Activated naive CD4-positive, alpha-beta T cell treated with anti-CD3 and anti-CD28 coated beads, Interleukin-2, amount 50 U/mL, for 24 hours (primary cell): ENCODE results near the gene GDF2.
A peak's percentile ranks its signal among the peaks of the same experiment; 100 is the strongest.

ENCODE experiments used
- H3K27ac Mint-ChIP-seq: one replicate; pipeline ENCODE4 v1.8.0; 2021; ENCODE audit warnings: mild to moderate bottlenecking, mixed read lengths
- H3K27me3 Mint-ChIP-seq: one replicate; pipeline ENCODE4 v1.8.0; 2021; ENCODE audit warnings: mixed read lengths
- H3K36me3 Mint-ChIP-seq: one replicate; pipeline ENCODE4 v1.8.0; 2021; ENCODE audit warnings: mixed read lengths
- H3K4me1 Mint-ChIP-seq: one replicate; pipeline ENCODE4 v1.8.0; 2021; ENCODE audit warnings: mixed read lengths
- H3K4me3 Mint-ChIP-seq: one replicate; pipeline ENCODE4 v1.8.0; 2021; ENCODE audit warnings: mild to moderate bottlenecking, mixed read lengths
- H3K9me3 Mint-ChIP-seq: one replicate; pipeline ENCODE4 v1.8.0; 2021; ENCODE audit warnings: mixed read lengths

The GDF2 gene

GRCh38 chr10:47322300-47323061 lies at the start of gene GDF2:
TSS of gene GDF2 (plus strand) at chr10:47322454. CDS start at chr10:47322669, 215 bp downstream.
- Mint-ChIP-seq H3K4me1 (no peaks in the 10 kb centered on the region), H3K27me3 (peaks cover 4% of the 10 kb centered on the region), H3K9me3 (no peaks in the 10 kb centered on the region), H3K36me3 (no peaks in the 10 kb centered on the region), H3K27ac (no peak within 1 kb of the TSS), H3K4me3 (no peak within 1 kb of the TSS)

DNA sequence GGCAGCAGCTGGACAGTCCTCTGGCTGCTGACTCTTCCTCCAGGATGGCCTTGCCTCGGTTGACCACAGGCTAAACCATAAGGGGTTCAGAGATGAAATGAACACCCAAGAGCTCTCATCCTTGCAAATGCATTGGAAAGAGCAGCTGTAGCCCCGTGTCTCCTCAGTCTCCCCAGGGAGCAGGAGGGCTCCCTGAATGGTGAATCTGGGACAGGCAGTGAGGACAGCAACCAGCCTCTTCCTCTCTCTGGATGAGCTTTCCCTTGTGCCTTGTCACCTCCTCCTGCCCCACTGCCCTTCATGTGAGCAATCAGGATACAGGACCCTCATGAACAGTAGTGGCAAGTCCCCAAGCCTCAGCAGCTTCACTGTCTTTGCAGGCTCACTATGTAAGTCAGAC lies 46.2 kb upstream of the GDF2 start:
- Mint-ChIP-seq H3K4me1 (peaks cover 39% of the 10 kb centered on the region), H3K27ac (no peak overlapping the region), H3K27me3 (no peaks in the 10 kb centered on the region), H3K4me3 (no peak overlapping the region), H3K36me3 (peaks cover 5% of the 10 kb centered on the region), H3K9me3 (no peaks in the 10 kb centered on the region)

- H3K27me3 Mint-ChIP-seq, result no peaks in the 10 kb centered on the region
- peaks cover 5% of the 10 kb centered on the region for H3K36me3 Mint-ChIP-seq
- H3K4me3 Mint-ChIP-seq, result no peak overlapping the region
- no peaks in the 10 kb centered on the region for H3K9me3 Mint-ChIP-seq
- peak overlapping the region; percentile 52 for H3K27ac Mint-ChIP-seq
- peaks cover 38% of the 10 kb centered on the region for H3K4me1 Mint-ChIP-seq
Measured at GRCh38 chr10:47276576-47277351, 45.5 kb upstream of the GDF2 start.

DNA sequence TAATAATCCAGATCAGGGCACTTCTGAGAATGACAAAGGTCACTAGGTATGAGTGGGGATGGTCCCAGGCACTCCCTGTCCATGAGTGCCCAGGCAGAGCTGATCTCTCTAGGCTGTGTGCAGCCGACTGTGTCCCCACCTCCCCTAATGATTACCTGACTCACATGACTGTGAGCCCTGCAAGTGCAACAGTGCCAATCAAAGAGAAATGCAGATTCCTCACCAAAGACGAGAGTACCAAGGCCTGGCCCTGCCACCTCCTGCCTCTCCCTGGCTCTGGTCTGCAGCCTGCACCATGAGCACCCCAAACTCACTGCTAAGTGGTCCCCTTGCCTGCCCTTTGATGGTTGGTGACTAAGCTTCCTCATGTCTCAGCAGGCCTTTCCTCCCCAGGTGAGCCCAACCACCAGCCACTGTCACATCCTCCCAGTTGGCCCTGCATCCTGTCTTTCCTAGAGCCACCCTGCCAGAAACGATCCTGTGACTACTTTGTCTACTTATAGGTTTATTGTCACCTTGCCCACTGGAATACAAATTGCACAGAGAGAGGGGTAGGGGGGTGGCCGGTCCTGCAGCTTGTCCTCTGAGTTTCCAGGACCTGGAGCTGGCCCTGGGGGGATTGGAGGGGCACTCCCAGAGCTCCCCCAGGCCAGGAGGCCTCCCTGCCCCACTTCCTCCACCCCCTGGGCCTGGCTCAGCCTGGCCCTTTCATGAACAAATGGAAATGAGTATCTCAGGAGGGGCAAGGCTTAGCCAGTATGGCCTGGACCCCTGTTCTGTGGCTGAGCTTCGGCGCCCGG lies 44.7 kb upstream of the GDF2 start:
- Mint-ChIP-seq H3K27ac (peak overlapping the region; percentile 52), H3K27me3 (no peaks in the 10 kb centered on the region), H3K4me1 (peaks cover 40% of the 10 kb centered on the region), H3K9me3 (no peaks in the 10 kb centered on the region), H3K4me3 (peak overlapping the region; percentile 21), H3K36me3 (peaks cover 5% of the 10 kb centered on the region)

GRCh38 chr10:47278152-47278473 lies 44.1 kb upstream of the GDF2 start:
- Mint-ChIP-seq H3K4me1 (peaks cover 40% of the 10 kb centered on the region), H3K9me3 (no peaks in the 10 kb centered on the region), H3K27ac (no peak overlapping the region), H3K4me3 (no peak overlapping the region), H3K36me3 (peaks cover 2% of the 10 kb centered on the region), H3K27me3 (no peaks in the 10 kb centered on the region)

GRCh38 chr10:47278720-47279119 lies 43.5 kb upstream of the GDF2 start:
- no peaks in the 10 kb centered on the region for H3K36me3 Mint-ChIP-seq
- no peak overlapping the region for H3K27ac Mint-ChIP-seq
- H3K4me3 Mint-ChIP-seq, result no peak overlapping the region
- peaks cover 42% of the 10 kb centered on the region for H3K4me1 Mint-ChIP-seq
- no peaks in the 10 kb centered on the region for H3K9me3 Mint-ChIP-seq
- H3K27me3 Mint-ChIP-seq, result no peaks in the 10 kb centered on the region

GRCh38 chr10:47279276-47279675 lies 43.0 kb upstream of the GDF2 start:
- Mint-ChIP-seq H3K4me3 (no peak overlapping the region), H3K36me3 (no peaks in the 10 kb centered on the region), H3K9me3 (no peaks in the 10 kb centered on the region), H3K27me3 (no peaks in the 10 kb centered on the region), H3K27ac (no peak overlapping the region), H3K4me1 (peaks cover 44% of the 10 kb centered on the region)

GRCh38 chr10:47282005-47282656 lies 40.1 kb upstream of the GDF2 start:
- no peaks in the 10 kb centered on the region for H3K27me3 Mint-ChIP-seq
- H3K4me1 Mint-ChIP-seq, result peaks cover 59% of the 10 kb centered on the region
- H3K36me3 Mint-ChIP-seq, result no peaks in the 10 kb centered on the region
- no peak overlapping the region for H3K27ac Mint-ChIP-seq
- no peak overlapping the region for H3K4me3 Mint-ChIP-seq
- H3K9me3 Mint-ChIP-seq, result no peaks in the 10 kb centered on the region

DNA sequence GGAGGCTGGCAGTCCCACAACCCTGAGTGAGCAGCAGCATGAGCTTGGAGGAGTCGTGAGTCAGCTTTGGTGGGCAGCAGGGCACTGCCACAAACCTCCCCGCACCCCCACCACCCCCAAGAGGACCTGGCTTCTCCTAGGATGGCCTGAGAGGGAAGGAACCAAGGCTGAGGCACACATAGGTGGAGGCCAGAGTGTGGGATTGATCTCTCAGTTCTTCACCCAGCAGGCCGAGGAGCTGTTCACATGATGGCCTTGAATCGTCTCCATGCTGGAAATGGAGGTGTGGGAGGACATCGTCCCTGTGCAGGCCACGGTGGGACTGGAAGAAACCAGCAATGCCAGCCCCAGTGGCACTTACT lies 39.6 kb upstream of the GDF2 start:
- Mint-ChIP-seq H3K4me3 (no peak overlapping the region), H3K9me3 (no peaks in the 10 kb centered on the region), H3K27me3 (no peaks in the 10 kb centered on the region), H3K36me3 (no peaks in the 10 kb centered on the region), H3K27ac (no peak overlapping the region), H3K4me1 (peaks cover 59% of the 10 kb centered on the region)

DNA sequence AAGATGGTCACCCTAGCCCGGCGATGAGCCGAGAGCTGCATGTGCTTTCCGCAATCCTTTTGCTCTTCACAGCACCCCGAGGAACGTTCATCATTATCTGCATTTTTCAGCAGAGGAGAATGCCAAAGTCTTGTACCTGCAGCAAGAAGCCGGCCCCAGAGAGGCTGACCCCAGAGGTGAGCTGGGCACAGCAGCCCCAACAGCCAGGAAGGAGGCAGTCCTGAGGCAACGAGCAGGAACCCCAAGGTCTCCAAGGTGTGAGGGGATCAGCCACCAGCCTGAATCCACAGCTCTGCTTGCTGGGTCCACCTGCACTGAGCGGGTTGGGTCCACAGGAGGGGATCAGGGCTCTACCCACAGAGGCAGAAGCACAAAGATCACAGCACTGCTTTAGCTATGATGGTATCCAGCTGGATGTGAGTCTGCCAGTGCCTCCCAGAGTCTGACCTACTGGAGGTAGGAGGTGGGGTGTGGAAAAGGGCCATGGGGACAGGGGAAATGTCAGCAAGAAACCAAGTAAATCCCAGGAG lies 39.1 kb upstream of the GDF2 start:
- no peak overlapping the region for H3K27ac Mint-ChIP-seq
- H3K36me3 Mint-ChIP-seq, result no peaks in the 10 kb centered on the region

GRCh38 chr10:47283848-47284247 lies 38.4 kb upstream of the GDF2 start:
- Mint-ChIP-seq H3K9me3 (no peaks in the 10 kb centered on the region), H3K4me3 (no peak overlapping the region), H3K27ac (no peak overlapping the region), H3K36me3 (no peaks in the 10 kb centered on the region), H3K27me3 (no peaks in the 10 kb centered on the region), H3K4me1 (peaks cover 51% of the 10 kb centered on the region)

More for the DNA sequence above, 39.1 kb upstream of the GDF2 start:
- no peak overlapping the region for H3K4me3 Mint-ChIP-seq
- H3K4me1 Mint-ChIP-seq, result peaks cover 54% of the 10 kb centered on the region
- no peaks in the 10 kb centered on the region for H3K9me3 Mint-ChIP-seq
- no peaks in the 10 kb centered on the region for H3K27me3 Mint-ChIP-seq

GRCh38 chr10:47285381-47286115 lies 36.7 kb upstream of the GDF2 start:
- H3K27ac Mint-ChIP-seq, result peak overlapping the region; percentile 55

GRCh38 chr10:47286116-47286505 lies 36.1 kb upstream of the GDF2 start:
- Mint-ChIP-seq H3K36me3 (no peaks in the 10 kb centered on the region), H3K27ac (peak overlapping the region; percentile 89), H3K9me3 (no peaks in the 10 kb centered on the region), H3K4me1 (peaks cover 49% of the 10 kb centered on the region), H3K4me3 (no peak overlapping the region), H3K27me3 (no peaks in the 10 kb centered on the region)

More at GRCh38 chr10:47285381-47286115, 36.7 kb upstream of the GDF2 start:
- Mint-ChIP-seq H3K4me1 (peaks cover 49% of the 10 kb centered on the region), H3K4me3 (no peak overlapping the region), H3K27me3 (no peaks in the 10 kb centered on the region), H3K9me3 (no peaks in the 10 kb centered on the region), H3K36me3 (no peaks in the 10 kb centered on the region)

GRCh38 chr10:47286591-47287315 lies 35.5 kb upstream of the GDF2 start:
- Mint-ChIP-seq H3K27ac (peak overlapping the region; percentile 89), H3K4me1 (peaks cover 44% of the 10 kb centered on the region), H3K36me3 (no peaks in the 10 kb centered on the region), H3K9me3 (no peaks in the 10 kb centered on the region), H3K27me3 (no peaks in the 10 kb centered on the region), H3K4me3 (peak overlapping the region; percentile 24)
